Upper lobe of right lung (tissue), 1 donor: ENCODE results near the gene POLG2. TPM values are rescaled to one million over a fixed set of nuclear protein-coding genes. Genes with fewer than 3 reads are reported as not detected.

ENCODE experiments used
- ATAC-seq: fragments of 200-7000 bp; cut with Tn5 transposase; one replicate; pipeline ENCODE4 v1.9.1; 2020; ENCODE audit warnings: mild to moderate bottlenecking, moderate library complexity
- DNase-seq: peaks from one replicate; pipeline ENCODE4 v3.0.0-alpha.2; 2020
- H3K27ac ChIP-seq: fragments of 200-600 bp; one replicate; pipeline ENCODE4 v1.8.0; 2022
- H3K27me3 ChIP-seq: fragments of 200-600 bp; one replicate; pipeline ENCODE4 v1.8.0; 2022; ENCODE audit warnings: mild to moderate bottlenecking
- H3K36me3 ChIP-seq: fragments of 200-600 bp; one replicate; pipeline ENCODE4 v1.8.0; 2022
- H3K4me1 ChIP-seq: fragments of 200-600 bp; one replicate; pipeline ENCODE4 v1.8.0; 2022
- H3K4me3 ChIP-seq: fragments of 200-600 bp; one replicate; pipeline ENCODE4 v1.8.0; 2022; ENCODE audit warnings: mild to moderate bottlenecking
- H3K9me3 ChIP-seq: fragments of 200-600 bp; one replicate; pipeline ENCODE4 v1.8.0; 2022
- intact Hi-C: fragments of 100-400 bp; cut with DNase I; formaldehyde crosslinking; loops from one replicate; pipeline ENCODE4 v1.11.0; 2022
- total RNA-seq: library from RNA; stranded (reverse); fragmentation: NEBNext Ultra II Directional; extraction: Animal tissue kit (Norgen Biotek cat#: 25700); gene quantifications from one replicate; pipeline ENCODE4 v1.2.1, GENCODE V29; 2021
- TF ChIP-seq, protein P1 (sequence below): fragments of 200-600 bp; IDR thresholded peaks from one replicate; pipeline ENCODE4 v1.8.0; 2022; ENCODE audit warnings: antibody characterized with exemption
- donor health status: DM: no; HTN: yes; CAD: no; lungs with severe emphysema.

Gene POLG2
- total RNA-seq, 1 donor from 2014 or later, result 12.6 TPM

DNA sequence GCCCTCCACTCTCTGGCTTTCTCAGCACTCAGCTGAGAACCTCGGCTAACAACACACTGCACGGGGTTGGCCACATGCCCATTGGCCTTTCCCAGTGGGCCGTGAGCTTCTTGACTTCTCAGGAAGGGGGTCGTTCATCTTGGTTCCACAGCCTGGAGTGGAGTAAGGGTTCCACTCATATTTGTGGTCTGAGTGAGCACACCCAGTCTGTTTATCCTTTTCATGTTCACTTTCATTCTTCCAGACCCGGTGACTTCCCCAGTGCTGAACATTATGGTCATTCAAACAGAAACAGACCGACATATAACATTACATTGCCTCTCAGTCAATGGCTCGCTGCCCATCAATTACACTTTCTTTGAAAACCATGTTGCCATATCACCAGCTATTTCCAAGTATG, 39.7 kb downstream of the POLG2 start:
- Histone ChIP-seq H3K36me3 (no peaks in the 10 kb centered on the region), H3K27me3 (no peaks in the 10 kb centered on the region), H3K4me3 (no peak overlapping the region), H3K27ac (no peak overlapping the region), H3K4me1 (peaks cover 6% of the 10 kb centered on the region), H3K9me3 (no peaks in the 10 kb centered on the region)
- TF ChIP-seq, protein P1, sequence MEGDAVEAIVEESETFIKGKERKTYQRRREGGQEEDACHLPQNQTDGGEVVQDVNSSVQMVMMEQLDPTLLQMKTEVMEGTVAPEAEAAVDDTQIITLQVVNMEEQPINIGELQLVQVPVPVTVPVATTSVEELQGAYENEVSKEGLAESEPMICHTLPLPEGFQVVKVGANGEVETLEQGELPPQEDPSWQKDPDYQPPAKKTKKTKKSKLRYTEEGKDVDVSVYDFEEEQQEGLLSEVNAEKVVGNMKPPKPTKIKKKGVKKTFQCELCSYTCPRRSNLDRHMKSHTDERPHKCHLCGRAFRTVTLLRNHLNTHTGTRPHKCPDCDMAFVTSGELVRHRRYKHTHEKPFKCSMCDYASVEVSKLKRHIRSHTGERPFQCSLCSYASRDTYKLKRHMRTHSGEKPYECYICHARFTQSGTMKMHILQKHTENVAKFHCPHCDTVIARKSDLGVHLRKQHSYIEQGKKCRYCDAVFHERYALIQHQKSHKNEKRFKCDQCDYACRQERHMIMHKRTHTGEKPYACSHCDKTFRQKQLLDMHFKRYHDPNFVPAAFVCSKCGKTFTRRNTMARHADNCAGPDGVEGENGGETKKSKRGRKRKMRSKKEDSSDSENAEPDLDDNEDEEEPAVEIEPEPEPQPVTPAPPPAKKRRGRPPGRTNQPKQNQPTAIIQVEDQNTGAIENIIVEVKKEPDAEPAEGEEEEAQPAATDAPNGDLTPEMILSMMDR, result no peak
- ATAC-seq (no peak), DNase-seq (no peak)
- intact Hi-C loops, result no loop called here

GRCh38 chr17:64455993-64456885, 40.6 kb downstream of the POLG2 start:
- DNase-seq (no peak), ATAC-seq (peak; percentile 67)
- peaks cover 6% of the 10 kb centered on the region for H3K4me1 ChIP-seq
- no peaks in the 10 kb centered on the region for H3K36me3 ChIP-seq
- intact Hi-C loops, result no loop called here
- peak overlapping the region; percentile 11 for H3K27ac ChIP-seq
- H3K27me3 ChIP-seq, result no peaks in the 10 kb centered on the region
- no peaks in the 10 kb centered on the region for H3K9me3 ChIP-seq
- TF ChIP-seq, protein P1, result no peak
- H3K4me3 ChIP-seq, result no peak overlapping the region

GRCh38 chr17:64449545-64449944, 47.3 kb downstream of the POLG2 start:
- intact Hi-C loops, result no loop called here
- DNase-seq, result no peak
- Histone ChIP-seq H3K4me1 (peaks cover 10% of the 10 kb centered on the region), H3K9me3 (no peaks in the 10 kb centered on the region), H3K4me3 (peak overlapping the region; percentile 37), H3K36me3 (no peaks in the 10 kb centered on the region), H3K27ac (peak overlapping the region; percentile 80), H3K27me3 (no peaks in the 10 kb centered on the region)
- TF ChIP-seq, protein P1, result no peak
- ATAC-seq, result peak; percentile 48

DNA sequence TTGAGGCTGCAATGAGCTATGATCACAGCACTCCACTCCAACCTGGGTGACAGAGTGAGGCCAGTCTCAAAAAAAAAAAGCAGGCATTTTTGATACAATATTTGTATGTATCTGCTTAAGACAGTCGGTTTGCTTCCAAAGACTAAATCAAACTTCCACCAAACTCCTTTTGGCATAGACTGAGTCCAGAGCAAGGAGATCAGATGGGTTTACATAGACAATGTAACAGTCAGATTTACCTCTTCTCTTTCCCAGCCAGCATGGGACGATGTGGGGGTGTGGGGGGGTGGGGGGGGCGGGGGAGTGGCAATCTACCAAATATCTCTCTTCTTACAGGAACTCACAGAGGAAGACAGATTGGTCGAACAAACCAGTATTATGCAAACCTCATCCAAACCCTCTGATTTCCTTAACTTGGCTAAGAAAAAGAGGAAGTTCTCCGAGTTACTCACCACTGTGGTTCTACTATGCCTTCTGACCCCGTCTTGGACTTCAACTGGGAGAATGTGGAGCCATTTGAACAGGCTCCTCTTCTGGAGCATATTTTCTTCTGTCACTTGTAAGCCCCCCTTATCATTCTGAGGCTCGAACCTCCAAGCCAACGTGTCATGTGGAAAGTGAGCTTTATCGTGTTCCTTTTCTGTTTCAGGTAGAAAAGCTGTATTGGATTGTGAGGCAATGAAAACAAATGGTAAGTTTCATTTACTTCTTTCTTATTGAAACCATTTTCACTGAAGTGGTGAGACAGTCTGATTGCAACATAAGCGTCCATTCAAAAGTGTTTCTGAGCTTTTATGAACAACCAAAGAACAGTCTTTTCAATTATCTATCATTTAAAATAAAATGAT, 48.0 kb downstream of the POLG2 start, which contains the start of gene MILR1:
TSS of gene MILR1 (plus strand) at position 451 of the 848 bp plus-strand sequence. CDS start at position 505, 54 bp downstream.
- Histone ChIP-seq H3K9me3 (no peaks in the 10 kb centered on the region), H3K4me1 (peaks cover 10% of the 10 kb centered on the region), H3K4me3 (peak within 1 kb of the TSS; percentile 37), H3K36me3 (no peaks in the 10 kb centered on the region), H3K27ac (peak within 1 kb of the TSS; percentile 80), H3K27me3 (no peaks in the 10 kb centered on the region)
- TF ChIP-seq, protein P1, result no peak
- intact Hi-C loops, result no loop called here
- peak; percentile 96 for ATAC-seq
- DNase-seq, result no peak

DNA sequence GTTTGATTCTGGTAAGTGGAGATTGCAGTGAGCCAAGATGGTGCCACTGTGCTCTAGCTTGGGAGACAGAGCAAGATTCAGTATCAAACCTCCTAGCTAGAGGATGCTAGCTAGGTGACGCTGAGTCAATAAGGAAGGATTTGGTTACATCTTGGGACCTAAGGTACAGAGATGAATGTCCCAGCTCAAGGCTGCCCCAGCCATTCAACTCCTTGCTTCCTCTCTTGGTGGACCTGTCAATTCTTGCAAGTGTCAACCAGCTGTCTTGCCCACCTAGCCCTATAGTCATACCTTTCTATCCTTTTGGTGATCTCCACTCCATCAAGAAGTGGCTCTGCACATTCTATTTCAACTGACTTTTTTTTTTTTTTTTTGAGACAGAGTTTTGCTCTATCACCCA, 49.3 kb downstream of the POLG2 start:
- Histone ChIP-seq H3K4me1 (peaks cover 13% of the 10 kb centered on the region), H3K4me3 (no peak overlapping the region), H3K9me3 (no peaks in the 10 kb centered on the region), H3K36me3 (no peaks in the 10 kb centered on the region), H3K27me3 (no peaks in the 10 kb centered on the region), H3K27ac (no peak overlapping the region)
- TF ChIP-seq, protein P1, result no peak
- ATAC-seq (no peak), DNase-seq (no peak)
- intact Hi-C loops, result no loop called here
